GM12875 (cell line): Measurements from ENCODE around the gene FAM193B.
"Not testable (repeated sequence)": the region's sequence is repeated elsewhere in the genome, so short reads cannot be mapped to it uniquely, and the experiment has no call there.

ENCODE experiments used
- H3K4me3 ChIP-seq: one replicate; pipeline ENCODE4 v1.5.1; 2011; ENCODE audit warnings: low read depth, low read length, control low read depth
- TF ChIP-seq, protein P1 (sequence below): IDR thresholded peaks from 2 replicates; pipeline ENCODE4 v1.5.1; 2011; ENCODE audit warnings: low read depth, mild to moderate bottlenecking, control low read depth, inconsistent platforms, low read length, moderate library complexity, borderline replicate concordance; ENCODE audit not compliant: insufficient read depth

The FAM193B gene

DNA sequence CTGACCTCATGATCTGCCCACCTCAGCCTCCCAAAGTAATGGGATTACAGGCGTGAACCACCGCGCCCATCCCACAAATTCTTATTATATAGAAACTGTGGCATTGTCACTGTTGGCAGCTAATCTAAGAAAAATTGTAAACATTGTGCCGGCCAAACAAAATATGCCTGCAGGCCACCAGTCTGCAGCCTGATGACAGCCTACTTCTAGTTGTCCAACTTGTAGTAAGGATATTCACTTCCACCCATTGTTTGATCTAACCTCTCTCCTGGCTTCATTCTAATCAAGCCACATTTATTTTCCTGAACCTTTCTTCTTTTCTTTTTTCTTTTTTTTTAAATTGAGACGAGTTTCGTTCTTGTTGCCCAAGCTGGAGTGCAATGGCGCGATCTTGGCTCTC is 24.0 kb upstream of the FAM193B start:
- no peak overlapping the region for H3K4me3 ChIP-seq
- TF ChIP-seq, protein P1, sequence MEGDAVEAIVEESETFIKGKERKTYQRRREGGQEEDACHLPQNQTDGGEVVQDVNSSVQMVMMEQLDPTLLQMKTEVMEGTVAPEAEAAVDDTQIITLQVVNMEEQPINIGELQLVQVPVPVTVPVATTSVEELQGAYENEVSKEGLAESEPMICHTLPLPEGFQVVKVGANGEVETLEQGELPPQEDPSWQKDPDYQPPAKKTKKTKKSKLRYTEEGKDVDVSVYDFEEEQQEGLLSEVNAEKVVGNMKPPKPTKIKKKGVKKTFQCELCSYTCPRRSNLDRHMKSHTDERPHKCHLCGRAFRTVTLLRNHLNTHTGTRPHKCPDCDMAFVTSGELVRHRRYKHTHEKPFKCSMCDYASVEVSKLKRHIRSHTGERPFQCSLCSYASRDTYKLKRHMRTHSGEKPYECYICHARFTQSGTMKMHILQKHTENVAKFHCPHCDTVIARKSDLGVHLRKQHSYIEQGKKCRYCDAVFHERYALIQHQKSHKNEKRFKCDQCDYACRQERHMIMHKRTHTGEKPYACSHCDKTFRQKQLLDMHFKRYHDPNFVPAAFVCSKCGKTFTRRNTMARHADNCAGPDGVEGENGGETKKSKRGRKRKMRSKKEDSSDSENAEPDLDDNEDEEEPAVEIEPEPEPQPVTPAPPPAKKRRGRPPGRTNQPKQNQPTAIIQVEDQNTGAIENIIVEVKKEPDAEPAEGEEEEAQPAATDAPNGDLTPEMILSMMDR = no peak

DNA sequence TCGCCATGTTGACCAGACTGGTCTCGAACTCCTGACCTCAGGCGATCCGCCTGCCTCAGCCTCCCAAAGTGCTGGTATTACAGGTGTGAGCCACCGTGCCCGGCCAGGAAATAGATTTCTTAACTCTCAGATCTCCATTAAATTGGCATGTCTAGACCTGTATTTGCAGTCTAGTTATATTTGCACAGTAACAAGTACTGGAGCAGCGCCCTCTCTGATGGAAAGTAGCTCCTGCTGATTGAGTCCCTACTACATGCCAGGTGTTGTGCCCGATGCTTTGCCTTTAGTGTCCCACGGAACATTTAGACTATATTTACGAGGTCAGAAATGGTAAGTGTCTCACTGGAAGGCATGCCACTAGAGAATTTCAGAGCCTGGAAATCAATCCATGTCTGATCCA is 21.8 kb upstream of the FAM193B start:
- no peak overlapping the region for H3K4me3 ChIP-seq
- TF ChIP-seq, protein P1 = no peak

DNA sequence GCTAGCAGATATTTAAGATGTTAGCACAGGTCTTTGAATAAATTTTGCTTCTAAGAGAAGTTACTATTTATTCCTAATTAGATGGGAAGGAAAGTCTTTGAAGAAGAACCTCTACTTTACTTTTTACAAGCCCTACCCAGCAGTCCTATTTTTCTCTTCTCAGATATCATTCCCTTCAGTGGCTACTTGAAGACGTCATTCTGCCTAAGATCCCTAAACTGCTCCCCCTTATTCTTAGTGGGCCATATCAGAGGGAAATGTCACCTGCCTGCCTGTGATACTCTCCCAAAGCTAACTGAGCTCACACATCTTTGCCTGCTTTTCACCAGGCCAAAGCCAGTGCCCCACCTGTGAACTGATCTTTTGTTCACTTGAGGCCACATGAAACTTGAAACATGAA is 21.1 kb upstream of the FAM193B start:
- H3K4me3 ChIP-seq = no peak overlapping the region
- TF ChIP-seq, protein P1 = no peak

DNA sequence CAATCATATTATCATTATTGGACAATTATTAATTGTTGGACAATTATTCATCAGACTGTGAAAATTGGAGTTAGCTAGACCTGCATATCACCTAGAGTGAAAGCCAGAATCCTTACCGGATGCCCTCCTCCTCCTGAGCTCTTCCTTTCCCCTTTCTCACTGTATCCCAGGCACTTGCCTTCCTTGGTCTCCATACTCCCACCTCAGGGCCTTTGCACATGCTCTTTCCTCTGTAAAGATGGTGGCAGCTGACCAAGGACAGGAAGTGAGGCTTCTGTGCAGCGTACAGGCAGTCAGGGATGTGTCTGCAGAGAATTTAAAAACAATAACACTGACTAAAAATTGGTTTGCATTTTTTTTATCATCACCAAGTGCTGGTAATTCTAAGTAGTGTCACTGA is 15.5 kb upstream of the FAM193B start:
- no peak overlapping the region for H3K4me3 ChIP-seq
- TF ChIP-seq, protein P1 = no peak

DNA sequence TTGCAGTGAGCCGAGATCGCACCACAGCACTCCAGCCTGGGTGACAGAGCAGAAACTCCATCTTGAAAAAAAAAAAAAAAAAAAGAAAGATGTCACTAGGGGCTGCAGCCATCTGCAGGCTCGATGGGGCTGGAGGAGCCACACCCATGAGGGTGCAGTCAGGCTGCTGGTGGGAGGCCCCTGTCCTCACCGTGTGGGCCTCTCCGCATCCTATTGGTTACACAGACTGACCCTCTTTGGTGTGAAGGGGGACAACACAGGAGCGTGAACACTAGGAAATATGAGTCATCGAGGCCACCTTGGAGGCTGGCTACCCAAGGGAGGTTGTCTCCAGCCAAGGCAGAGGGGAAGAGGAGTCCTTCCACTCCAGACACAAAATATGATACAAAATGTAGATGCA is 14.0 kb upstream of the FAM193B start:
- no peak overlapping the region for H3K4me3 ChIP-seq
- TF ChIP-seq, protein P1 = no peak

DNA sequence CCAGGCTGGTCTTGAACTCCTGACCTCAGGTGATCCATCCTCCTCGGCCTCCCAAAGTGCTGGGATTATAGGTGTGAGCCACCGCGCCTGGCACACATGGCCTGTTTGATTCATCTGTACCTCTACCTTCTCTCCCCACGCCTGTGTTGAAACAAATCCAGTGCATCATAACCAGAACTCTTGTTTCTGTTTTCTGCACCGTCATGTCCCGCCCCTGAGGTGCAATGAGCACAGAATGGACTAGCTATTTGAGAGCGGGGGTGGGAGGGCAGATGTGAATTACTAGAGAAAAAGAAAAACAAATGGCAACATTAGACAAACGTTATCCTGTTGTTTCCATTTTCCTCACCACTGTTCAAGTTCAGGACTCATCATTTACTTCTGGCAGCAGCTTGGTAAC is 10.7 kb upstream of the FAM193B start:
- H3K4me3 ChIP-seq = no peak overlapping the region
- TF ChIP-seq, protein P1 = no peak

DNA sequence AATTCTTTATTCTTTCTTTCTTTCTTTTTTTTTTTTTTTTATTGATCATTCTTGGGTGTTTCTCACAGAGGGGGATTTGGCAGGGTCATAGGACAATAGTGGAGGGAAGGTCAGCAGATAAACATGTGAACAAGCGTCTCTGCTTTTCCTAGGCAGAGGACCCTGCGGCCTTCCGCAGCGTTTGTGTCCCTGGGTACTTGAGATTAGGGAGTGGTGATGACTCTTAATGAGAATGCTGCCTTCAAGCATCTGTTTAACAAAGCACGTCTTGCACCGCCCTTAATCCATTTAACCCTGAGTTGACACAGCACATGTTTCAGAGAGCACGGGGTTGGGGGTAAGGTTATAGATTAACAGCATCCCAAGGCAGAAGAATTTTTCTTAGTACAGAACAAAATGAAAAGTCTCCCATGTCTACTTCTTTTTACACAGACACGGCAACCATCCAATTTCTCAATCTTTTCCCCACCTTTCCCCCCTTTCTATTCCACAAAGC is 5.1 kb upstream of the FAM193B start:
- not testable (repeated sequence) for H3K4me3 ChIP-seq

DNA sequence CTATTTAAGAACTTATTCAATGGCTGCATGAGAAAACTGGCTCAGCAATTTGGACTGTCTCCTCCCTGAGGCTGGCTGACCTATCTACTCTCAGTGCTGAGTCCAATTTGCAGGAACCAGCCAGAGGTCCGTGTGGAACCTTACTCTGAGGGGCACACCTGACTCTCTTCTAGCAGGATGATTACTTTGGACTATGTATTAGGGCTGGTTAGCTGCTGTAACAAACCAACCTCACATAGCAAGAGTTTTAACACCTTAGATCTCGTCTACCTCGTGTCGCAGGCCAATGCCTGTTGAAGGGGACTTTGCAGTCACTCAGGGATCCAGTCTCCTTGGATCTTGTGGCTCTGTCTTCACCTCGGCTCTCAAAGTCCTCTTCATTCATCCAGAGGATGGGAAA is 3.4 kb upstream of the FAM193B start:
- TF ChIP-seq, protein P1 = no peak
- H3K4me3 ChIP-seq = no peak overlapping the region
